C4-2B (cell line): Measurements from ENCODE around the gene TOM1L1.

Experiments
- H3K27ac ChIP-seq: fragments of 450-650 bp; 2 replicates; pipeline ENCODE4 v1.5.1; 2017
- ZFX ChIP-seq: fragments of 450-650 bp; IDR thresholded peaks from 2 replicates; pipeline ENCODE4 v1.6.1; 2017
- TF ChIP-seq, protein P1 (sequence below): fragments of 450-650 bp; conservative IDR thresholded peaks from 2 replicates; pipeline ENCODE4 v1.5.1; 2017; ENCODE audit warnings: mild to moderate bottlenecking

Gene TOM1L1

DNA sequence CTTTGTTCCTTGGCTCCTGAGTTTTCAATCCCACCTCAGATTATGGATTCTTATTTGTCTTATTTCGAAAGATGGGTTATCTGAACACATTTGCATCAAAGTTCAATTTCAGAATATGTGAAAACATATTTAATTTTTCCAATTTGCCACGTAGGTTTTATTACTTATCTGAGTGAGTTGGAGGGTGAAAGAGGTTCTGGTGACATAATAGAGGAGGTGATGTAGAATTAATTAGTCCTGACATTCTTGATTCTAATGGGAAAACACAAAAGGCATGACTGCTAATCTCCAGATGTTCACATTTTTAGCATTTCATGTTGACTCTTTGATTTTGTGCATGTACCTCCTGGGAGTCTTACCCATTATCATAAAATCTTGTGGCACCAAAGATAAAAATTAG, 9.1 kb downstream of the TOM1L1 start:
- no peak overlapping the region for H3K27ac ChIP-seq
- TF ChIP-seq, protein P1, sequence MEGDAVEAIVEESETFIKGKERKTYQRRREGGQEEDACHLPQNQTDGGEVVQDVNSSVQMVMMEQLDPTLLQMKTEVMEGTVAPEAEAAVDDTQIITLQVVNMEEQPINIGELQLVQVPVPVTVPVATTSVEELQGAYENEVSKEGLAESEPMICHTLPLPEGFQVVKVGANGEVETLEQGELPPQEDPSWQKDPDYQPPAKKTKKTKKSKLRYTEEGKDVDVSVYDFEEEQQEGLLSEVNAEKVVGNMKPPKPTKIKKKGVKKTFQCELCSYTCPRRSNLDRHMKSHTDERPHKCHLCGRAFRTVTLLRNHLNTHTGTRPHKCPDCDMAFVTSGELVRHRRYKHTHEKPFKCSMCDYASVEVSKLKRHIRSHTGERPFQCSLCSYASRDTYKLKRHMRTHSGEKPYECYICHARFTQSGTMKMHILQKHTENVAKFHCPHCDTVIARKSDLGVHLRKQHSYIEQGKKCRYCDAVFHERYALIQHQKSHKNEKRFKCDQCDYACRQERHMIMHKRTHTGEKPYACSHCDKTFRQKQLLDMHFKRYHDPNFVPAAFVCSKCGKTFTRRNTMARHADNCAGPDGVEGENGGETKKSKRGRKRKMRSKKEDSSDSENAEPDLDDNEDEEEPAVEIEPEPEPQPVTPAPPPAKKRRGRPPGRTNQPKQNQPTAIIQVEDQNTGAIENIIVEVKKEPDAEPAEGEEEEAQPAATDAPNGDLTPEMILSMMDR = no peak
- no peak for TF ChIP-seq ZFX

DNA sequence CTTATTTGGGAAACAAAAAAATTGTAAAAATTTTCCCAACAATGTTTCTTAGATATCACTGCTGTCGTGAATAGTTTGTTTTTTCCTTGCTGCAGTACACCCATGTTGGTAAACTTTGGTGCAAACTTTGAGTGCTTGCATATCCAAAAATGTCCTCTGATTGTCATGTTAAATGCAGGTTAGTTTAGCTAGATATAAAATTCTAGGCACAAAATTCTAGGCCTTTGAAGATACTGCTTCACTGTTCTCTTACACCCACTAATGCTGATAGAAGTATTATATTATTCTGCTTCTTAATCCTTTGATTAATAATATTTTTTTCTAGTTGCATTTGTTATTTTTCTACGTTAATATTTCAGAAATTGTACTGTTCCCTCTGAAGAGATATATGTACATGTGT, 16.1 kb downstream of the TOM1L1 start:
- TF ChIP-seq, protein P1 = no peak
- no peak for TF ChIP-seq ZFX
- no peak overlapping the region for H3K27ac ChIP-seq

DNA sequence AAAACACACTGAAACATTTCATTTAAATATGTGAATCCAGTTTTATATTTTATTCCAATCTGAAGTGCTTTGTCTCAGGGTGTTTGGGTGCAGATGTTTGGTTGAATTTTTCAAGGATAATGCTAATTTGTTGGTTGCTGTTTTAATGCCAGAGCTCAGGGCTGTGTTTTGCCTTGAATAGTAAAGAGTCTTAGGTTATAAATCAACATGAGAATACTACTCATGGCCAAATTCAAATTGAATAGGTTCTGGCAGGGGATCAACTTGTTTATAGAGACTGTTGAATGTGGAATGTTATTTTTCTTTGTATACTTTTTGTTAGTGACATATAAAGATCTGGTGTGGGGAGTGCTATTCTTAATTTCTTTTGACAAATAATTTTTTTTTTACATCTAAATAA, 18.8 kb downstream of the TOM1L1 start:
- H3K27ac ChIP-seq = no peak overlapping the region
- no peak for TF ChIP-seq ZFX
- TF ChIP-seq, protein P1 = no peak

DNA sequence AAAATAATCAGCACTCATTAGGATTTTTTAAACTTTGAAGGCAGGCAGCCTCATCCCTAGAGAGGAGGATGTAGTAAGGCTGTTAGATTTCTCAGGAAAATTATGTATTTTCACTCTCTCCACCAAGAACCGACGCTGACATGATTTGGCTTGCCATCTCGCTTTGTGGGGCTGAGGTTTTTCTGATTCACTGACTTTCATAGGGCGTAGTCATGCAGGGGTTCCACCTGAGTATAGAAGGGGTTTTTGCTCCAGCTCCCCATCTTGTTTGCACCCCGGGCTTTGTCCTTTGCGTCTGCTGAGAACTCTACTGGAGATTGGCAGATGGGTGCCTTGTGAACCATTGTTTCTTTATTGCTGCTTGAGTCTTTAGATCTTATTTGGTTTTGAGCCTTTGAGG, 20.2 kb downstream of the TOM1L1 start:
- TF ChIP-seq ZFX = no peak
- TF ChIP-seq, protein P1 = no peak
- H3K27ac ChIP-seq = no peak overlapping the region

DNA sequence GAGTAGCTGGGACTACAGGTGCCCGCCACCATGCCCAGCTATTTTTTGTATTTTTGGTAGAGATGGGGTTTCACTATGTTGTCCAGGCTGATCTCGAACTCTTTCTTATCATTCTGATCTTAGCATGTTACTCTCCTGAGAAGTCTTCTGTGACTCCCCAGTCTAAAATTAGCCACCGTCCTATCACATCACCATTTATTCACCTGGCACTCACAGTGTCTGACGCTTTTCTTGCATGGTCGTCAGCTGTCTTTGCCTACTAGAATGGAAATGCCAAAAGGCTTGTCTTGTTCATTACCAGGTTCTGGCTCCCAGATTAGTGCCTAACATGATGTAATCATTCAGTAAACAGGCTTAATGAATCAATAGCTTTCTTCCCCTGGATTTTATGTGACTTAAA, 23.8 kb downstream of the TOM1L1 start:
- no peak overlapping the region for H3K27ac ChIP-seq
- TF ChIP-seq ZFX = no peak
- TF ChIP-seq, protein P1 = no peak

DNA sequence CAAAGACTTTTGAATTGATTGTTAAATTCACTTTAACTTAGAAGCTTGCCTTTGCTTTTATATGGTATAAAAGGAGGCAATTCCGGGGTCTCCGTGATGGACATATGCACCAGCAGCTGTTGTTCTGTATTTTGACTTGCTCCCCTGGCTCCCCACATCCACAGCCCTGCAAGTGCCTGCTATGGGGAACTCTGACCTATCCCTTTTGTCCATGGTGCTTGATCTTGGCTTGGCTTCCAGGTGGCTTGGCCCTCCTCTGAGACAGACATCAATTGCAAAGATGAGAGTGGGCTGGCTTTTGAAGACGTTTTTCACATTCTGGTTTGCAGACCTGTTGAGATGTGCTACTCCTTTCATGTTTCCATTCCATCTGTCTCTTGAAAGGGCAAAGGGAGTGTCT, 26.9 kb downstream of the TOM1L1 start:
- TF ChIP-seq, protein P1 = no peak
- no peak for TF ChIP-seq ZFX
- no peak overlapping the region for H3K27ac ChIP-seq

DNA sequence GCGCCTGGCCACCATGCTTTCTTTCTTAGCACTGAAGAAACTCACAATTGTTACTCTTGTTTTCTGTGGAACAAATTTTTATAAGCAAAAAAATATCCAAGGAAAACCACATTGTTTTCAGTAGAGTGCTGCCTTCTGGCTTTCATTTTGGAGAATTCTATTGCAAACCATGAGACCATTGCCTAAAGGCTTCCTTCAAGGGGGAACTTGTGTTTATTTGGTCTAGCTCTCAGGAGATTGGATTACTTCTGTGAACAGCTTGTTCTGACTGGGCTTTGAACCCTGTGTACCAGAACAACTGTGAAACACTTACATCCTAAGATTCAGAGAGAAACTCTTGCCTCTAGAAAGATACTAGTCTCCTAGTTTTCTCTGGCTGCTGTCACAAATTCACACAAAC, 32.1 kb downstream of the TOM1L1 start:
- no peak overlapping the region for H3K27ac ChIP-seq
- TF ChIP-seq ZFX = no peak
- TF ChIP-seq, protein P1 = no peak
